Neural progenitor cell (in vitro differentiated cells): ENCODE measurements around the gene DACH1. TPM values are rescaled to one million over a fixed set of nuclear protein-coding genes. Genes with fewer than 3 reads are reported as not detected.

Experiments
- DNase-seq: peaks from one replicate; pipeline ENCODE4 v3.0.0-alpha.2; 2016; ENCODE audit warnings: low spot score
- H2AFZ ChIP-seq: fragments of 200-600 bp; sonication (generic); replicated peaks from 2 replicates; pipeline ENCODE4 v1.6.1; 2016; ENCODE audit warnings: antibody characterized with exemption
- H3F3A ChIP-seq: fragments of 200-600 bp; sonication (generic); 2 replicates; pipeline ENCODE4 v1.6.1; 2016; ENCODE audit warnings: antibody characterized with exemption, low read depth
- H3K27ac ChIP-seq: fragments of 200-600 bp; sonication (generic); 2 replicates; pipeline ENCODE4 v1.5.1; 2016; ENCODE audit warnings: mild to moderate bottlenecking
- H3K27me3 ChIP-seq: fragments of 200-600 bp; sonication (generic); 2 replicates; pipeline ENCODE4 v1.6.1; 2016; ENCODE audit warnings: mild to moderate bottlenecking, moderate library complexity
- H3K36me3 ChIP-seq: fragments of 200-600 bp; sonication (generic); 2 replicates; pipeline ENCODE4 v1.5.1; 2016
- H3K4me1 ChIP-seq: fragments of 200-600 bp; sonication (generic); 2 replicates; pipeline ENCODE4 v1.6.1; 2016; ENCODE audit warnings: mixed run types
- H3K4me2 ChIP-seq: fragments of 200-600 bp; sonication (generic); 2 replicates; pipeline ENCODE4 v1.6.1; 2016
- H3K4me3 ChIP-seq: fragments of 200-600 bp; sonication (generic); 2 replicates; pipeline ENCODE4 v1.5.1; 2016
- H3K79me2 ChIP-seq: fragments of 200-600 bp; sonication (generic); 2 replicates; pipeline ENCODE4 v1.6.1; 2016; ENCODE audit warnings: low read depth
- H3K9ac ChIP-seq: fragments of 200-600 bp; sonication (generic); 2 replicates; pipeline ENCODE4 v1.6.1; 2016
- H3K9me3 ChIP-seq: fragments of 200-600 bp; sonication (generic); 2 replicates; pipeline ENCODE4 v1.5.1; 2016; ENCODE audit warnings: low read depth
- H4K20me1 ChIP-seq: fragments of 200-600 bp; sonication (generic); 2 replicates; pipeline ENCODE4 v1.6.1; 2016; ENCODE audit warnings: low read depth
- H3K27ac Mint-ChIP-seq: 3 replicates; pipeline ENCODE4 v1.8.0; 2021; ENCODE audit warnings: mixed read lengths
- H3K27me3 Mint-ChIP-seq: 2 replicates; pipeline ENCODE4 v1.8.0; 2022; ENCODE audit warnings: low read depth, mild to moderate bottlenecking, inconsistent platforms, moderate library complexity, mixed read lengths; ENCODE audit not compliant: insufficient read depth
- H3K36me3 Mint-ChIP-seq: 3 replicates; pipeline ENCODE4 v1.8.0; 2021; ENCODE audit warnings: mixed read lengths
- H3K4me1 Mint-ChIP-seq: 3 replicates; pipeline ENCODE4 v1.8.0; 2021; ENCODE audit warnings: mixed read lengths
- H3K4me3 Mint-ChIP-seq: 3 replicates; pipeline ENCODE4 v1.8.0; 2021; ENCODE audit warnings: mild to moderate bottlenecking, moderate library complexity, mixed read lengths
- H3K9me3 Mint-ChIP-seq: 3 replicates; pipeline ENCODE4 v1.8.0; 2020; ENCODE audit warnings: mixed read lengths
- CTCF ChIP-seq: fragments of 200-600 bp; sonication (generic); IDR thresholded peaks from 2 replicates; pipeline ENCODE4 v1.5.1; 2017; ENCODE audit warnings: antibody characterized with exemption, mild to moderate bottlenecking
- EZH2 ChIP-seq: fragments of 200-600 bp; sonication (generic); IDR thresholded peaks from 2 replicates; pipeline ENCODE4 v1.6.1; 2017; ENCODE audit warnings: antibody characterized with exemption, mild to moderate bottlenecking, moderate library complexity
- EZH2phosphoT487 ChIP-seq: fragments of 200-600 bp; sonication (generic); IDR thresholded peaks from 2 replicates; pipeline ENCODE4 v1.6.1; 2017; ENCODE audit warnings: antibody characterized with exemption
- total RNA-seq: library from RNA; depleted of rRNA; stranded (reverse); fragments of >200 nt; gene quantifications from 2 replicates; pipeline ENCODE4 v1.2.3, GENCODE V29; 2015; ENCODE audit warnings: low replicate concordance

DACH1 gene
- total RNA-seq, 1 donor from 2014 or later, result 27.6 TPM

DNA sequence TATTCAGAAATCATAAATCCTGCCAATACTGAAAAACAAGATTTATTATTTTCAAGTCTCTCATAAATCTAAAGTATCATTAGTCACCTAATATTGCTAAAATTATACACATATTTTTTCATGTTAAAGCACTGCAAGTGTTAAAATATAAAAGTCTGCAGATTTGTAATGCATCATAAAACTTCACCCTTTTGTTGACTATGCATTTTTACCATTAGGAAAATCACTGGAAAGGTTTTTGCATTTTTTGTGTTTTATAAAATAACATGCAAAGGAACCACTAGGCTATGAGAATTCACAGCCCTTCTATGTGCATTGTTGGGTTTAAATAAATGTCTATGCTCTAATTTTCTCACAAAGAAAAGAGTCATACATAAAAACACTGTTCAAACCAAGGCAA is 407.3 kb downstream of the DACH1 start:
- H3K4me2 ChIP-seq, result no peak overlapping the region
- H3K36me3 ChIP-seq, result no peaks in the 10 kb centered on the region
- H3K79me2 ChIP-seq, result no peaks in the 10 kb centered on the region
- Mint-ChIP-seq H3K27me3 (no peaks in the 10 kb centered on the region), H3K27ac (no peak overlapping the region), H3K36me3 (peaks cover 5% of the 10 kb centered on the region), H3K4me1 (no peaks in the 10 kb centered on the region), H3K9me3 (no peaks in the 10 kb centered on the region), H3K4me3 (no peak overlapping the region)
- TF ChIP-seq CTCF, result no peak
- no peak for TF ChIP-seq EZH2
- TF ChIP-seq EZH2phosphoT487, result no peak
- H3K27me3 ChIP-seq, result no peaks in the 10 kb centered on the region
- H2AFZ ChIP-seq, result no peak overlapping the region
- no peak for DNase-seq
- no peaks in the 10 kb centered on the region for H3K9me3 ChIP-seq
- H3F3A ChIP-seq, result no peaks in the 10 kb centered on the region
- H3K4me3 ChIP-seq, result no peak overlapping the region
- H3K4me1 ChIP-seq, result no peaks in the 10 kb centered on the region
- H4K20me1 ChIP-seq, result no peaks in the 10 kb centered on the region
- H3K9ac ChIP-seq, result no peak overlapping the region
- H3K27ac ChIP-seq, result no peak overlapping the region

DNA sequence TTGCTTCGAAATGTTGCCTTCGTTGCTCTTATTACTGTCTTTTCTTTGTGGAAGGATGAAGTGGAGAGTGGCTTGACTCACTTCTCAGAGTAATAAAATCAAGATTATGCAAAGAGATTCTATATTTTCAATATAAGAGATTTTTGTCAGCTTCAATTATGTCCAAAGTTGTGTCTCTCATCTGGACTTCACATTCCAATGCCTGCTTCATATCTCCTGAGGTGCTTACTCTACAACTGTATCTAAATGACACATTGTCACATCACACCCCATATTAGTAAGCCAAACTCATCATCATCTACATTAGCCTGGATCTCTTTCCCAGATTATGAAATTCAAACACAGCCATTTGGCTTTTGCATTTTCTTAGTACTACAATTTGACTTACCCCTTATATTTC is 409.4 kb downstream of the DACH1 start:
- Mint-ChIP-seq H3K27me3 (no peaks in the 10 kb centered on the region), H3K9me3 (no peaks in the 10 kb centered on the region), H3K4me1 (no peaks in the 10 kb centered on the region), H3K36me3 (peaks cover 5% of the 10 kb centered on the region), H3K4me3 (no peak overlapping the region), H3K27ac (no peak overlapping the region)
- H3K79me2 ChIP-seq, result no peaks in the 10 kb centered on the region
- H3F3A ChIP-seq, result no peaks in the 10 kb centered on the region
- no peak for TF ChIP-seq CTCF
- no peak for TF ChIP-seq EZH2
- H3K27me3 ChIP-seq, result no peaks in the 10 kb centered on the region
- no peak overlapping the region for H2AFZ ChIP-seq
- no peak overlapping the region for H3K4me3 ChIP-seq
- H3K36me3 ChIP-seq, result no peaks in the 10 kb centered on the region
- H4K20me1 ChIP-seq, result no peaks in the 10 kb centered on the region
- no peaks in the 10 kb centered on the region for H3K9me3 ChIP-seq
- no peak for DNase-seq
- H3K4me1 ChIP-seq, result no peaks in the 10 kb centered on the region
- no peak overlapping the region for H3K4me2 ChIP-seq
- no peak overlapping the region for H3K27ac ChIP-seq
- no peak overlapping the region for H3K9ac ChIP-seq

GRCh38 chr13:71456136-71456535 is 410.9 kb downstream of the DACH1 start:
- Histone ChIP-seq H3K4me1 (no peaks in the 10 kb centered on the region), H3K9me3 (no peaks in the 10 kb centered on the region), H3K4me2 (no peak overlapping the region), H3K79me2 (no peaks in the 10 kb centered on the region), H3K4me3 (no peak overlapping the region), H3K27ac (no peak overlapping the region), H3K36me3 (no peaks in the 10 kb centered on the region), H4K20me1 (no peaks in the 10 kb centered on the region), H3K27me3 (no peaks in the 10 kb centered on the region), H2AFZ (no peak overlapping the region), H3K9ac (no peak overlapping the region), H3F3A (no peaks in the 10 kb centered on the region)
- Mint-ChIP-seq H3K9me3 (no peaks in the 10 kb centered on the region), H3K27me3 (no peaks in the 10 kb centered on the region), H3K36me3 (peaks cover 6% of the 10 kb centered on the region), H3K27ac (no peak overlapping the region), H3K4me3 (no peak overlapping the region), H3K4me1 (no peaks in the 10 kb centered on the region)
- no peak for TF ChIP-seq CTCF
- DNase-seq, result no peak

- H3K27me3 Mint-ChIP-seq, result no peaks in the 10 kb centered on the region
- H3F3A ChIP-seq, result no peaks in the 10 kb centered on the region
- no peaks in the 10 kb centered on the region for H3K79me2 ChIP-seq
- no peaks in the 10 kb centered on the region for H3K9me3 Mint-ChIP-seq
- H3K9ac ChIP-seq, result no peak overlapping the region
- no peak overlapping the region for H3K4me3 Mint-ChIP-seq
- no peak overlapping the region for H3K27ac ChIP-seq
- H3K4me1 Mint-ChIP-seq, result no peaks in the 10 kb centered on the region
- H3K27ac Mint-ChIP-seq, result no peak overlapping the region
- no peaks in the 10 kb centered on the region for H4K20me1 ChIP-seq
- no peaks in the 10 kb centered on the region for H3K27me3 ChIP-seq
- no peaks in the 10 kb centered on the region for H3K4me1 ChIP-seq
- no peaks in the 10 kb centered on the region for H3K36me3 ChIP-seq
- no peak overlapping the region for H3K4me3 ChIP-seq
- peaks cover 2% of the 10 kb centered on the region for H3K36me3 Mint-ChIP-seq
- H3K9me3 ChIP-seq, result no peaks in the 10 kb centered on the region
- H3K4me2 ChIP-seq, result no peak overlapping the region
- no peak overlapping the region for H2AFZ ChIP-seq
- no peak for DNase-seq
- TF ChIP-seq CTCF (no peak), EZH2 (no peak), EZH2phosphoT487 (no peak)
These were observed 412.5 kb downstream of the DACH1 start for GRCh38 chr13:71454509-71454908.
